ENCODE data around the gene MAB21L2.

DNA sequence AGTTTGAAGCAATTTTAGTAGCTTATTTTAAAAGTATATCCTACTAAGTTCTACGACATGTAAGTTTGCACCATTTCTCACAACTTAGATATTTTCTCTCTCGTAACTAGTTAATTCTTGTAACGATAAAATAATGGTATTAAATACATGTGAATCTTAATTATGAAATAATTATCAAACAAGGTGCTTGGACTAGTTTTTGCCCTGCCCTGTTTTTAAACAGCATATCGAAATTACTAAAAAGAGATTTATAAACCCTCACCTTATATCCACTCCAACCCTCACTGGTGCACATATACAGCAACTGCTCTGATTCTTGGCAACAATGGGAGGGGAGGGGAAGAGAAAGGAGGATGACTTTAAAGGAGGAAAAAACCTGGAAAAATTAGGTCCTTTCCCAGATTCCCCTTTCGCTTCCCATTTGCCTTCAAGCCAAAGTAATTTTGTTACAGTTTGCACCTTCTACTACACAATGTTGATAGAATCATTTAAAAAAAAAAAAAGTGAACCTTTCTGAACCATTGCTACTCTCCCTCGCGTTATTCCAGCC, 820 bp upstream of the MAB21L2 start:
- TF ChIP-seq CTCF (tag by site-specific recombination; IDR thresholded peaks at IDR 0.05) (no peak), ZNF747 (tag by site-specific recombination; IDR thresholded peaks at IDR 0.05) (no peak), TCF7L2 (IDR thresholded peaks at IDR 0.05; ENCODE audit: borderline replicate concordance, low read depth, low read length) (no peak)
- TF ChIP-seq, protein P1, sequence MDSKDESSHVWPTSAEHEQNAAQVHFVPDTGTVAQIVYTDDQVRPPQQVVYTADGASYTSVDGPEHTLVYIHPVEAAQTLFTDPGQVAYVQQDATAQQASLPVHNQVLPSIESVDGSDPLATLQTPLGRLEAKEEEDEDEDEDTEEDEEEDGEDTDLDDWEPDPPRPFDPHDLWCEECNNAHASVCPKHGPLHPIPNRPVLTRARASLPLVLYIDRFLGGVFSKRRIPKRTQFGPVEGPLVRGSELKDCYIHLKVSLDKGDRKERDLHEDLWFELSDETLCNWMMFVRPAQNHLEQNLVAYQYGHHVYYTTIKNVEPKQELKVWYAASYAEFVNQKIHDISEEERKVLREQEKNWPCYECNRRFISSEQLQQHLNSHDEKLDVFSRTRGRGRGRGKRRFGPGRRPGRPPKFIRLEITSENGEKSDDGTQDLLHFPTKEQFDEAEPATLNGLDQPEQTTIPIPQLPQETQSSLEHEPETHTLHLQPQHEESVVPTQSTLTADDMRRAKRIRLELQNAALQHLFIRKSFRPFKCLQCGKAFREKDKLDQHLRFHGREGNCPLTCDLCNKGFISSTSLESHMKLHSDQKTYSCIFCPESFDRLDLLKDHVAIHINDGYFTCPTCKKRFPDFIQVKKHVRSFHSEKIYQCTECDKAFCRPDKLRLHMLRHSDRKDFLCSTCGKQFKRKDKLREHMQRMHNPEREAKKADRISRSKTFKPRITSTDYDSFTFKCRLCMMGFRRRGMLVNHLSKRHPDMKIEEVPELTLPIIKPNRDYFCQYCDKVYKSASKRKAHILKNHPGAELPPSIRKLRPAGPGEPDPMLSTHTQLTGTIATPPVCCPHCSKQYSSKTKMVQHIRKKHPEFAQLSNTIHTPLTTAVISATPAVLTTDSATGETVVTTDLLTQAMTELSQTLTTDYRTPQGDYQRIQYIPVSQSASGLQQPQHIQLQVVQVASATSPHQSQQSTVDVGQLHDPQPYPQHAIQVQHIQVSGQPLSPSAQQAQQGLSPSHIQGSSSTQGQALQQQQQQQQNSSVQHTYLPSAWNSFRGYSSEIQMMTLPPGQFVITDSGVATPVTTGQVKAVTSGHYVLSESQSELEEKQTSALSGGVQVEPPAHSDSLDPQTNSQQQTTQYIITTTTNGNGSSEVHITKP (tag by site-specific recombination; IDR thresholded peaks at IDR 0.05), result no peak

All from HEK293 (cell line).